Neural crest cell (in vitro differentiated cells): Measurements from ENCODE around the gene CRYGC. TPM values are rescaled to one million over a fixed set of nuclear protein-coding genes. Genes with fewer than 3 reads are reported as not detected.
A peak's percentile ranks its signal among the peaks of the same experiment; 100 is the strongest.
"Not testable (repeated sequence)": the region's sequence is repeated elsewhere in the genome, so short reads cannot be mapped to it uniquely, and the experiment has no call there.

Experiments used
- DNase-seq: peaks from one replicate; pipeline ENCODE4 v3.0.0; 2021; ENCODE audit warnings: low read depth, mixed read lengths, low spot score
- H3K27ac Mint-ChIP-seq: one replicate; pipeline ENCODE4 v1.8.0; 2021; ENCODE audit warnings: mild to moderate bottlenecking, mixed read lengths; ENCODE audit not compliant: unreplicated experiment
- H3K27me3 Mint-ChIP-seq: 2 replicates; pipeline ENCODE4 v1.8.0; 2021; ENCODE audit warnings: low read depth, mild to moderate bottlenecking, mixed read lengths
- H3K36me3 Mint-ChIP-seq: 2 replicates; pipeline ENCODE4 v1.8.0; 2021; ENCODE audit warnings: low read depth, mild to moderate bottlenecking, mixed read lengths
- H3K4me1 Mint-ChIP-seq: 2 replicates; pipeline ENCODE4 v1.8.0; 2021; ENCODE audit warnings: mixed read lengths
- H3K4me3 Mint-ChIP-seq: one replicate; pipeline ENCODE4 v1.8.0; 2021; ENCODE audit warnings: mild to moderate bottlenecking, mixed read lengths
- H3K9me3 Mint-ChIP-seq: 2 replicates; pipeline ENCODE4 v1.8.0; 2021; ENCODE audit warnings: mixed read lengths
- CTCF ChIP-seq: fragments of 200-600 bp; sonication (generic); conservative IDR thresholded peaks from 2 replicates; pipeline ENCODE4 v1.5.0; 2021; ENCODE audit warnings: antibody characterized with exemption, mild to moderate bottlenecking
- total RNA-seq: library from RNA; stranded (reverse); gene quantifications from 2 replicates; pipeline ENCODE4 v1.2.1, GENCODE V29; 2021

CRYGC gene
- total RNA-seq, 1 donor from 2014 or later: not detected

DNA sequence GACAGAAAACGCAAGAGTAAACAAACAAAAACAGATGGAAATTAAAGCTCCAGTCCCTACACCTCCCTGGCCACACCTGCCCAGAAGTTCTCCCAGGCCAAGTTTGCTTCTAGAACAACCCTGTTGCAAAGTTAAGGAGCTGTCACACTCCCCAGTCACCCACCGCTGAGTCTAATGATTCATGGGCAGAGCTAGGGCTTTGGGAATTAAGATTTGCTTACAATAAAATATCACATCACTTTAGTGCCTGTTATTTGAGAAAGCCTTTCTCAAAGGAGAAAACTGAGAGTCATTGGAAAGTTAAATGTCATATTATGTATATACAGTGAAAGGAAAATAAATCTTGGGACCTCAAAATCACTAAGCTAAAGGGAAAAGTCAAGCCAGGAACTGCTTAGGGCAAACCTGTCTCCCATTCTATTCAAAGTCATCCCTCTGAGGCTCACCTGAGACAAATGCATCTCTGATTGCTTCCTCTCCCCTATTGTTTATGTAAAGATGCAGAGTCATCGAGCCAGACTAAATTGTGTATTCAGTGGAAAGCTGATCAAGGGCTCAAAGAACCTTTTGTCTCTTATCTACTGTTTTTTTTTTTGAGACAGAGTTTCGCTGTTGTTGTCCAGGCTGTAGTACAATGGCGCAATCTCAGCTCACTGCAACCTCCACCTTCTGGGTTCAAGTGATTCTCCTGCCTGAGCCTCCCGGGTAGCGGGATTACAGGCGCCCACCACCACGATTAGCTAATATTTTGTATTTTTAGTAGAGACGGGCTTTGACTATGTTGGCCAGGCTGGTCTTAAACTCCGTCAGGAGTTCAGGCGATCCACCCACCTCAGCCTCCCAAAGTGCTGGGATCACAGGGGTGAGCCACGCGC lies 13.5 kb upstream of the CRYGC start:
- H3K4me3 Mint-ChIP-seq: no peak overlapping the region
- no peak for DNase-seq
- no peak for TF ChIP-seq CTCF
- H3K4me1 Mint-ChIP-seq: peaks cover 12% of the 10 kb centered on the region
- no peaks in the 10 kb centered on the region for H3K27me3 Mint-ChIP-seq
- no peaks in the 10 kb centered on the region for H3K36me3 Mint-ChIP-seq
- H3K9me3 Mint-ChIP-seq: no peaks in the 10 kb centered on the region
- peak overlapping the region; percentile 62 for H3K27ac Mint-ChIP-seq

DNA sequence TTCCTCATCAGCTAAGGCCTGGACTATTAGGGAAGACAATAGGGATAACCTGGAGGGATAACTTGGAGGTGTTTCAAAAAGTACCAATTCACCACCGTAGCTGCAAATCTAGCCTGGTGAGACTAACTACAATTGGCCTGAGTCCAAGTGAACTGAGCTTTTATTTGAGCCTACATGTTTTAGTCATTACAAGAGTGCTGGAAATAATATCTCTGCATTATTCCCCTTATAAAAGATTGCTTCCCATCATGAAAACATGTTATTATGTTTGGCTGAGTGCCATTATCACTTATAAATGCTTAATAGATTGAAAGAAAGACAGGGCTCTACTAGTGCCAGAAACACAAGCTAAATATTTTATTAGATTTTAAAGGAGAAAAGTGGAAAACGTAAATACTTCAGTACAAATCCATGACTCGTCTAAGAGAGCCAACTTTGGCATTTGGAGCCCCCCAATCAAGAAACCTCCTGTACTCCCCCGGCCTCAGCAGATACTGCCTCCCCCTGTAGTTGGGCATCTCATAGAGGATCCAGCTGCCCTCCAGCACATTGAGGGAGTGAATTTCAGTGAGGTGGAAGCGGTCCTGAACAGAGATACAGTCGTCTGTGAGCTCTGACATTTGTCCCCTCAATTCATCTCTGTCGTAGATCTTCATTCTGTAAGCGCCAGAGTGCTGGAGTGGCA lies 12.8 kb upstream of the CRYGC start:
- TF ChIP-seq CTCF: no peak
- H3K27me3 Mint-ChIP-seq: no peaks in the 10 kb centered on the region

GRCh38 chr2:208139447-208139846 lies 9.8 kb upstream of the CRYGC start:
- Mint-ChIP-seq H3K4me1 (peaks cover 6% of the 10 kb centered on the region), H3K36me3 (no peaks in the 10 kb centered on the region), H3K27ac (no peak overlapping the region), H3K27me3 (no peaks in the 10 kb centered on the region), H3K4me3 (no peak overlapping the region), H3K9me3 (no peaks in the 10 kb centered on the region)
- TF ChIP-seq CTCF: no peak
- DNase-seq: no peak

More for the DNA sequence above, 12.8 kb upstream of the CRYGC start:
- no peaks in the 10 kb centered on the region for H3K9me3 Mint-ChIP-seq
- H3K4me3 Mint-ChIP-seq: no peak overlapping the region
- peak overlapping the region; percentile 62 for H3K27ac Mint-ChIP-seq
- no peak for DNase-seq
- no peaks in the 10 kb centered on the region for H3K36me3 Mint-ChIP-seq
- H3K4me1 Mint-ChIP-seq: peaks cover 12% of the 10 kb centered on the region

GRCh38 chr2:208138334-208138733 lies 8.7 kb upstream of the CRYGC start:
- not testable (repeated sequence) for H3K27ac Mint-ChIP-seq, H3K4me3 Mint-ChIP-seq, H3K36me3 Mint-ChIP-seq, H3K4me1 Mint-ChIP-seq, H3K9me3 Mint-ChIP-seq, H3K27me3 Mint-ChIP-seq, DNase-seq

- H3K36me3 Mint-ChIP-seq: no peaks in the 10 kb centered on the region
- H3K4me1 Mint-ChIP-seq: peaks cover 3% of the 10 kb centered on the region
- H3K27ac Mint-ChIP-seq: no peak overlapping the region
- no peak for DNase-seq
- H3K4me3 Mint-ChIP-seq: no peak overlapping the region
- H3K9me3 Mint-ChIP-seq: no peaks in the 10 kb centered on the region
- no peaks in the 10 kb centered on the region for H3K27me3 Mint-ChIP-seq
- TF ChIP-seq CTCF: no peak
These were observed 7.1 kb upstream of the CRYGC start for GRCh38 chr2:208136716-208137094.
